GM23248 (cell line): ENCODE measurements around the gene IFIT1B. TPM values are rescaled to one million over a fixed set of nuclear protein-coding genes. Genes with fewer than 3 reads are reported as not detected.

Experiments used
- DNase-seq: peaks from one replicate; pipeline ENCODE4 v3.0.0-alpha.2; 2015
- H2AFZ ChIP-seq: fragments of 200-600 bp; sonication (generic); 2 replicates; pipeline ENCODE4 v1.6.1; 2016; ENCODE audit warnings: antibody characterized with exemption
- H3F3A ChIP-seq: fragments of 200-600 bp; sonication (generic); 2 replicates; pipeline ENCODE4 v1.6.1; 2016; ENCODE audit warnings: mild to moderate bottlenecking, antibody characterized with exemption, mixed run types; ENCODE audit not compliant: insufficient read depth
- H3K27ac ChIP-seq: fragments of 200-600 bp; sonication (generic); 2 replicates; pipeline ENCODE4 v1.5.1; 2016; ENCODE audit warnings: mild to moderate bottlenecking
- H3K27me3 ChIP-seq: fragments of 200-600 bp; sonication (generic); replicated peaks from 2 replicates; pipeline ENCODE4 v1.6.1; 2016; ENCODE audit warnings: mild to moderate bottlenecking; ENCODE audit not compliant: insufficient read depth
- H3K36me3 ChIP-seq: fragments of 200-600 bp; sonication (generic); 2 replicates; pipeline ENCODE4 v1.6.1; 2016; ENCODE audit warnings: low read depth, mild to moderate bottlenecking
- H3K4me1 ChIP-seq: fragments of 200-600 bp; sonication (generic); 2 replicates; pipeline ENCODE4 v1.6.1; 2016; ENCODE audit warnings: mild to moderate bottlenecking; ENCODE audit not compliant: insufficient read depth
- H3K4me2 ChIP-seq: fragments of 200-600 bp; sonication (generic); one replicate; pipeline ENCODE4 v1.6.1; 2016; ENCODE audit warnings: mild to moderate bottlenecking; ENCODE audit not compliant: unreplicated experiment
- H3K4me3 ChIP-seq: fragments of 200-600 bp; sonication (generic); 2 replicates; pipeline ENCODE4 v1.5.1; 2016; ENCODE audit warnings: mild to moderate bottlenecking
- H3K79me2 ChIP-seq: fragments of 200-600 bp; sonication (generic); 2 replicates; pipeline ENCODE4 v1.6.1; 2016; ENCODE audit warnings: mild to moderate bottlenecking; ENCODE audit not compliant: insufficient read depth
- H3K9ac ChIP-seq: fragments of 200-600 bp; sonication (generic); 2 replicates; pipeline ENCODE4 v1.6.1; 2016; ENCODE audit warnings: mild to moderate bottlenecking
- H3K9me2 ChIP-seq: fragments of 200-600 bp; sonication (generic); 2 replicates; pipeline ENCODE4 v1.6.1; 2016; ENCODE audit warnings: mixed run types, mild to moderate bottlenecking, moderate library complexity; ENCODE audit not compliant: insufficient read depth
- H3K9me3 ChIP-seq: fragments of 200-600 bp; sonication (generic); one replicate; pipeline ENCODE4 v1.6.1; 2017; ENCODE audit warnings: low read depth
- H4K20me1 ChIP-seq: fragments of 200-600 bp; sonication (generic); 2 replicates; pipeline ENCODE4 v1.6.0; 2016; ENCODE audit not compliant: insufficient read depth
- EZH2 ChIP-seq: fragments of 200-600 bp; sonication (generic); IDR thresholded peaks from 2 replicates; pipeline ENCODE4 v1.6.1; 2018; ENCODE audit warnings: antibody characterized with exemption, mild to moderate bottlenecking; ENCODE audit not compliant: insufficient read depth, poor library complexity, severe bottlenecking
- EZH2phosphoT487 ChIP-seq: fragments of 200-600 bp; sonication (generic); IDR thresholded peaks from 2 replicates; pipeline ENCODE4 v1.6.1; 2018; ENCODE audit warnings: antibody characterized with exemption, moderate library complexity, mild to moderate bottlenecking, low read depth; ENCODE audit not compliant: insufficient read depth
- WGBS, 2 experiments: methylation state at CpG; one replicate each; pipeline ENCODE4 v1.1.6; 2015 to 2017; ENCODE audit warnings: low lambda C conversion rate in 2 of 2, low coverage in 1 of 2; ENCODE audit errors: missing lambda C conversion rate in 2 of 2; 5-methylcytosine and 5-hydroxymethylcytosine counted together
- in situ Hi-C: fragments of 300-500 bp; cut with MboI; formaldehyde crosslinking; loops from 2 replicates; pipeline ENCODE4 v1.15.0; 2020
- polyA plus RNA-seq: library from polyadenylated mRNA; unstranded; fragments of >200 nt; fragmentation: Nextera tagmentation; extraction: Ambion mirVana; gene quantifications from 2 replicates; pipeline ENCODE4 v1.2.1, GENCODE V29; 2016
- total RNA-seq: library from RNA; depleted of rRNA; stranded (reverse); fragments of >200 nt; shearing (Covaris generic); gene quantifications from 2 replicates; pipeline ENCODE4 v1.2.3, GENCODE V29; 2014

The IFIT1B gene
- total and polyA plus RNA-seq, 2 experiments from 2014 or later, result not detected

- H3K27ac ChIP-seq, result peak overlapping the region; percentile 83
- DNase-seq, result peak; percentile 75
- no peaks in the 10 kb centered on the region for H3K9me2 ChIP-seq
- TF ChIP-seq EZH2phosphoT487, result no peak
- no peak for TF ChIP-seq EZH2
- peak overlapping the region; percentile 81 for H3K9ac ChIP-seq
- H3K9me3 ChIP-seq, result no peaks in the 10 kb centered on the region
- peaks cover 37% of the 10 kb centered on the region for H3F3A ChIP-seq
- no peaks in the 10 kb centered on the region for H3K27me3 ChIP-seq
- peak overlapping the region; percentile 94 for H2AFZ ChIP-seq
- peaks cover 34% of the 10 kb centered on the region for H3K4me1 ChIP-seq
- peak overlapping the region; percentile 100 for H3K4me2 ChIP-seq
- no peaks in the 10 kb centered on the region for H4K20me1 ChIP-seq
- peak overlapping the region; percentile 79 for H3K4me3 ChIP-seq
- peaks cover 64% of the 10 kb centered on the region for H3K79me2 ChIP-seq
- H3K36me3 ChIP-seq, result no peaks in the 10 kb centered on the region
- in situ Hi-C loops, result no loop called here
- 1 to 6% methylated on average over 5 of the region's 5 CpGs for WGBS, 2 experiments
Observed at GRCh38 chr10:89332123-89332633, 45.7 kb upstream of the IFIT1B start.

- Histone ChIP-seq H3K79me2 (peaks cover 51% of the 10 kb centered on the region), H3K4me1 (peaks cover 28% of the 10 kb centered on the region), H3K9ac (no peak overlapping the region), H3K4me3 (no peak overlapping the region), H3K27ac (no peak overlapping the region), H3F3A (peaks cover 18% of the 10 kb centered on the region), H3K27me3 (no peaks in the 10 kb centered on the region), H4K20me1 (no peaks in the 10 kb centered on the region), H3K9me3 (no peaks in the 10 kb centered on the region), H3K36me3 (0 out of 2 replicates have a peak, but pooled peaks cover 9% of the 10 kb centered on the region), H3K4me2 (no peak overlapping the region), H2AFZ (no peak overlapping the region), H3K9me2 (no peaks in the 10 kb centered on the region)
- in situ Hi-C loops, result no loop called here
- no peak for TF ChIP-seq EZH2
- no peak for TF ChIP-seq EZH2phosphoT487
- no peak for DNase-seq
- WGBS, 2 experiments, result 97 to 98% methylated on average over 3 of the region's 3 CpGs
Observed at GRCh38 chr10:89335226-89335625, 42.6 kb upstream of the IFIT1B start.

GRCh38 chr10:89336241-89336640 is 41.6 kb upstream of the IFIT1B start:
- Histone ChIP-seq H3K79me2 (peaks cover 41% of the 10 kb centered on the region), H3K9me3 (no peaks in the 10 kb centered on the region), H3K4me3 (no peak overlapping the region), H2AFZ (no peak overlapping the region), H3K27me3 (no peaks in the 10 kb centered on the region), H3K27ac (no peak overlapping the region), H3K9me2 (no peaks in the 10 kb centered on the region), H3K4me1 (peaks cover 28% of the 10 kb centered on the region), H4K20me1 (no peaks in the 10 kb centered on the region), H3F3A (peaks cover 18% of the 10 kb centered on the region), H3K36me3 (0 out of 2 replicates have a peak, but pooled peaks cover 9% of the 10 kb centered on the region), H3K4me2 (no peak overlapping the region), H3K9ac (no peak overlapping the region)
- 96 to 99% methylated on average over 3 of the region's 3 CpGs for WGBS, 2 experiments
- no peak for TF ChIP-seq EZH2
- TF ChIP-seq EZH2phosphoT487, result no peak
- no peak for DNase-seq
- in situ Hi-C loops, result no loop called here

GRCh38 chr10:89337484-89337883 is 40.4 kb upstream of the IFIT1B start:
- Histone ChIP-seq H3K4me1 (peaks cover 22% of the 10 kb centered on the region), H3K79me2 (peaks cover 34% of the 10 kb centered on the region), H4K20me1 (no peaks in the 10 kb centered on the region), H3K27ac (no peak overlapping the region), H3K27me3 (no peaks in the 10 kb centered on the region), H3F3A (peaks cover 15% of the 10 kb centered on the region), H3K9me3 (no peaks in the 10 kb centered on the region), H3K4me3 (no peak overlapping the region), H2AFZ (no peak overlapping the region), H3K4me2 (no peak overlapping the region), H3K9me2 (no peaks in the 10 kb centered on the region), H3K9ac (no peak overlapping the region), H3K36me3 (0 out of 2 replicates have a peak, but pooled peaks cover 9% of the 10 kb centered on the region)
- peak; percentile 64 for DNase-seq
- TF ChIP-seq EZH2 (no peak), EZH2phosphoT487 (no peak)
- in situ Hi-C loops, result no loop called here
- 71 to 76% methylated on average over 6 of the region's 6 CpGs for WGBS, 2 experiments
